Smooth muscle cell (in vitro differentiated cells): ENCODE measurements around the gene ZRANB3. TPM values are rescaled to one million over a fixed set of nuclear protein-coding genes. Genes with fewer than 3 reads are reported as not detected.

Experiments
- DNase-seq: peaks from one replicate; lab custom pipeline; 2025; ENCODE audit not compliant: unreplicated experiment; lab: John Stamatoyannopoulos, UW
- H2AFZ ChIP-seq: fragments of 200-600 bp; sonication (generic); 2 replicates; pipeline ENCODE4 v1.6.0; 2016; ENCODE audit warnings: antibody characterized with exemption, low read depth, mild to moderate bottlenecking
- H3F3A ChIP-seq: fragments of 200-600 bp; sonication (generic); 2 replicates; pipeline ENCODE4 v1.6.0; 2017; ENCODE audit warnings: antibody characterized with exemption, low read depth
- H3K27ac ChIP-seq: fragments of 200-600 bp; sonication (generic); 2 replicates; pipeline ENCODE4 v1.5.1; 2016; ENCODE audit warnings: low read depth, mild to moderate bottlenecking
- H3K27me3 ChIP-seq: fragments of 200-600 bp; sonication (generic); 2 replicates; pipeline ENCODE4 v1.6.1; 2016; ENCODE audit warnings: low read depth, mild to moderate bottlenecking
- H3K36me3 ChIP-seq: fragments of 200-600 bp; sonication (generic); 2 replicates; pipeline ENCODE4 v1.5.1; 2016; ENCODE audit warnings: low read depth
- H3K4me1 ChIP-seq: fragments of 200-600 bp; sonication (generic); 2 replicates; pipeline ENCODE4 v1.5.1; 2016; ENCODE audit warnings: low read depth
- H3K4me2 ChIP-seq: fragments of 200-600 bp; sonication (generic); 2 replicates; pipeline ENCODE4 v1.6.0; 2016; ENCODE audit warnings: mild to moderate bottlenecking
- H3K4me3 ChIP-seq: fragments of 200-600 bp; sonication (generic); 2 replicates; pipeline ENCODE4 v1.5.1; 2016; ENCODE audit warnings: mild to moderate bottlenecking
- H3K79me2 ChIP-seq: fragments of 200-600 bp; sonication (generic); 2 replicates; pipeline ENCODE4 v1.6.0; 2016; ENCODE audit warnings: low read depth, mild to moderate bottlenecking
- H3K9ac ChIP-seq: fragments of 200-600 bp; sonication (generic); 2 replicates; pipeline ENCODE4 v1.6.0; 2016; ENCODE audit warnings: low read depth
- H3K9me3 ChIP-seq: fragments of 200-600 bp; sonication (generic); replicated peaks from 2 replicates; pipeline ENCODE4 v1.5.1; 2016; ENCODE audit warnings: low read depth
- H4K20me1 ChIP-seq: fragments of 200-600 bp; sonication (generic); 2 replicates; pipeline ENCODE4 v1.6.0; 2016; ENCODE audit warnings: low read depth
- WGBS: methylation state at CpG from one replicate; pipeline ENCODE4 v1.1.7; 2016; ENCODE audit warnings: low lambda C conversion rate; 5-methylcytosine and 5-hydroxymethylcytosine counted together
- polyA plus RNA-seq: library from polyadenylated mRNA; unstranded; fragments of >200 nt; fragmentation: Nextera tagmentation; extraction: Ambion mirVana; gene quantifications from 2 replicates; pipeline ENCODE4 v1.2.1, GENCODE V29; 2016
- total RNA-seq: library from RNA; depleted of rRNA; stranded (reverse); fragments of >200 nt; gene quantifications from 2 replicates; pipeline ENCODE4 v1.2.3, GENCODE V29; 2014
- TF ChIP-seq, protein P1 (sequence below): fragments of 200-600 bp; sonication (generic); IDR thresholded peaks from 2 replicates; pipeline ENCODE4 v1.5.1; 2017; ENCODE audit warnings: borderline replicate concordance, mild to moderate bottlenecking, antibody characterized with exemption; ENCODE audit not compliant: insufficient read depth, poor library complexity, severe bottlenecking

ZRANB3 gene
- total and polyA plus RNA-seq, 2 experiments from 2014 or later: 1.9 to 4.1 TPM

DNA sequence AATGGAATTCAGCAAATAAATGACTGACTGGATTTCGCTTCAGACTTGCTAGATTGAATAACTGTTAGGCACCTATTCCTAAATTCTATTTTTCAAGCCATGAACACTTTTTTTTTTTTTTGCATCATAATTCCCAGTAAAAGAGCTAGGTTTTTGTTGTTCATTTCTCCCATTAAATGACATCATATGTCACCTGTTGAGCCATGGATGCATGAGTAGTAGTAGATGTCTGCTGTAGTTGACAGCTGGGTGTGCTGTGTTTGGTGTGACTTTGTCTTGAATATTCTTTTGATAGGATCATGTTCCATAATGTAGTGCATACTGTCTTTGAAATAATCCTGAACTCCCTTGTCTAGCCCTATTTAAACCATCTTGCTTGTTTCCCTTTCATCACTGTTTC, 363.7 kb downstream of the ZRANB3 start:
- no peaks in the 10 kb centered on the region for H3K79me2 ChIP-seq
- no peaks in the 10 kb centered on the region for H3K27me3 ChIP-seq
- H3K36me3 ChIP-seq: no peaks in the 10 kb centered on the region
- H3F3A ChIP-seq: no peaks in the 10 kb centered on the region
- TF ChIP-seq, protein P1, sequence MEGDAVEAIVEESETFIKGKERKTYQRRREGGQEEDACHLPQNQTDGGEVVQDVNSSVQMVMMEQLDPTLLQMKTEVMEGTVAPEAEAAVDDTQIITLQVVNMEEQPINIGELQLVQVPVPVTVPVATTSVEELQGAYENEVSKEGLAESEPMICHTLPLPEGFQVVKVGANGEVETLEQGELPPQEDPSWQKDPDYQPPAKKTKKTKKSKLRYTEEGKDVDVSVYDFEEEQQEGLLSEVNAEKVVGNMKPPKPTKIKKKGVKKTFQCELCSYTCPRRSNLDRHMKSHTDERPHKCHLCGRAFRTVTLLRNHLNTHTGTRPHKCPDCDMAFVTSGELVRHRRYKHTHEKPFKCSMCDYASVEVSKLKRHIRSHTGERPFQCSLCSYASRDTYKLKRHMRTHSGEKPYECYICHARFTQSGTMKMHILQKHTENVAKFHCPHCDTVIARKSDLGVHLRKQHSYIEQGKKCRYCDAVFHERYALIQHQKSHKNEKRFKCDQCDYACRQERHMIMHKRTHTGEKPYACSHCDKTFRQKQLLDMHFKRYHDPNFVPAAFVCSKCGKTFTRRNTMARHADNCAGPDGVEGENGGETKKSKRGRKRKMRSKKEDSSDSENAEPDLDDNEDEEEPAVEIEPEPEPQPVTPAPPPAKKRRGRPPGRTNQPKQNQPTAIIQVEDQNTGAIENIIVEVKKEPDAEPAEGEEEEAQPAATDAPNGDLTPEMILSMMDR: no peak
- H3K9me3 ChIP-seq: no peaks in the 10 kb centered on the region
- no peak overlapping the region for H2AFZ ChIP-seq
- H3K9ac ChIP-seq: no peak overlapping the region
- no peak for DNase-seq
- H4K20me1 ChIP-seq: peaks cover 9% of the 10 kb centered on the region
- no peaks in the 10 kb centered on the region for H3K4me1 ChIP-seq
- no peak overlapping the region for H3K4me2 ChIP-seq
- H3K27ac ChIP-seq: no peak overlapping the region
- WGBS: 100% methylated on average over 1 of the region's 1 CpG
- H3K4me3 ChIP-seq: no peak overlapping the region

DNA sequence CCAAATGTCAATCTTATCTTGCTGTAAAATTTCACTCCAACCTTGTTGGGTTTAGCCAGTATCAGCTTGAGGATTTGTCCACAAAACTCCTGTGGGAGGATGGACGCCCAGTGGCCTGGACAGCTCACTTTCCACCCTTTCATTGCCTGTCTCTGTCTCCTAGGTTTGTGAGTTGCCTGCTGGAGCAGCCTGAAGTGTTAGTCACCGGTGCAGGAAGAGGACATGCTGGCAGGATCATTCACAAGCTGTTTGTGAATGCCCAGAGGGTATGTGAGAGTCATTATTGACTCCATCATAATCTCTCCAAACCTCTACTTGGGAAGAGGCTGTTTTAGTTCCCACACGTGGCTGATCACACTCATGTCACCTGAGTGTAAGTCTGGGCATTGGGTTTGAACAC, 366.6 kb downstream of the ZRANB3 start:
- WGBS: 26% methylated on average over 3 of the region's 3 CpGs
- Histone ChIP-seq H4K20me1 (peaks cover 9% of the 10 kb centered on the region), H3K9ac (no peak overlapping the region), H3K4me1 (no peaks in the 10 kb centered on the region), H3K9me3 (no peaks in the 10 kb centered on the region), H3K27ac (no peak overlapping the region), H2AFZ (no peak overlapping the region), H3F3A (no peaks in the 10 kb centered on the region), H3K79me2 (no peaks in the 10 kb centered on the region), H3K4me2 (no peak overlapping the region), H3K36me3 (no peaks in the 10 kb centered on the region), H3K4me3 (no peak overlapping the region), H3K27me3 (no peaks in the 10 kb centered on the region)
- TF ChIP-seq, protein P1: no peak
- no peak for DNase-seq

DNA sequence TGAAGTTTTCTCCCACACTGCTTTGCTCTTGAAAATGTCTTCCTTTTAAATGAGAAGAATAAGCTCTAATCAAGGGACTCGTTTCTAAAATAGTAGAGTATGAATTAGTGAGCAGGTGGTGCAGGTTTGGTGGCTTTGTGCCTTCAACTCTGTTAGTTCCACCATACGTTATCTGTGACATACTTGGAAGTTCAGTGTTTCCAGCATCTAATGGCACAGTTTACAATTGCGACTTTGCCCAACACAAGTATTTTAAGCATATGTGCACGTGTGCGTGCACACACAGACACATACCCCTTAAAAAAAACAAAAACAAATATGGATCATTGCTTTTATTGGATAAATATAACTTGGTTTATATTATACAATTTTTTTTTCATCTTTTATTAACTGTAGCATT, 367.1 kb downstream of the ZRANB3 start:
- no peaks in the 10 kb centered on the region for H3K36me3 ChIP-seq
- H3K79me2 ChIP-seq: no peaks in the 10 kb centered on the region
- no peaks in the 10 kb centered on the region for H3K4me1 ChIP-seq
- WGBS: 95% methylated on average over 5 of the region's 5 CpGs
- H3K9ac ChIP-seq: no peak overlapping the region
- no peak overlapping the region for H3K4me2 ChIP-seq
- no peak overlapping the region for H3K4me3 ChIP-seq
- H3K9me3 ChIP-seq: no peaks in the 10 kb centered on the region
- H3K27ac ChIP-seq: no peak overlapping the region
- no peaks in the 10 kb centered on the region for H3F3A ChIP-seq
- TF ChIP-seq, protein P1: no peak
- no peak overlapping the region for H2AFZ ChIP-seq
- no peaks in the 10 kb centered on the region for H3K27me3 ChIP-seq
- DNase-seq: no peak
- peaks cover 9% of the 10 kb centered on the region for H4K20me1 ChIP-seq

DNA sequence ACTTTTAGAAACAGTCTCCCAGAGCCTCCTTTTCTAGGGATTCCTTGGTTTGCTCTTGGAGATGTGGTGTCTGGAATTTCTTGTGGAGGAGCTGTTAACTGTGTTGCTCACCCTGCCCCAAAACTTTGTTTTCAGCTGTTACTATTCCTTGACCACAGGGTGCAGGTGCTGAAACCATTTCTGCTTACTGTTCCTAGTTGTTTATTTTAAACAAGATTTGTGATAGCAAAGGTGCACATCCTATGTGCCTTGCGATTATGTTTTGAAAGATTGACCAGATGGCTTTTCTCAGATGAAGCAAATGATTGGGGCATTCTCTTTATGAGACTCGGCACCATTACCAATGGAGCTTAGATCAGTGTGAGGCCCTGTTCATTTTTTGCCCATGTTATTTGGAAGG, 367.7 kb downstream of the ZRANB3 start:
- Histone ChIP-seq H3K9ac (no peak overlapping the region), H3K27ac (no peak overlapping the region), H4K20me1 (peaks cover 9% of the 10 kb centered on the region), H3K4me2 (no peak overlapping the region), H3K36me3 (no peaks in the 10 kb centered on the region), H3F3A (no peaks in the 10 kb centered on the region), H3K79me2 (no peaks in the 10 kb centered on the region), H3K4me1 (no peaks in the 10 kb centered on the region), H3K27me3 (no peaks in the 10 kb centered on the region), H3K9me3 (no peaks in the 10 kb centered on the region), H3K4me3 (no peak overlapping the region), H2AFZ (no peak overlapping the region)
- no peak for DNase-seq
- WGBS: 97% methylated on average over 2 of the region's 2 CpGs
- TF ChIP-seq, protein P1: no peak
